Astrocyte of the cerebellum (primary cell): ENCODE data around the gene KRT36.

Source experiments
- DNase-seq: peaks from one replicate; pipeline ENCODE4 v3.0.0-alpha.2; 2011; ENCODE audit warnings: low read depth
- H3K4me3 ChIP-seq: 2 replicates; pipeline ENCODE4 v1.5.1; 2011; ENCODE audit warnings: mild to moderate bottlenecking, low read depth, low read length, moderate library complexity
- in situ Hi-C: cut with HindIII; loops from 2 replicates; pipeline ENCODE4 v1.10.0; 2017; ENCODE audit warnings: low sequenced_read_pairs
- TF ChIP-seq, protein P1 (sequence below): IDR thresholded peaks from 2 replicates; pipeline ENCODE4 v1.5.1; 2012; ENCODE audit warnings: low read length, low read depth, moderate library complexity, mild to moderate bottlenecking; ENCODE audit errors: missing control alignments

KRT36 gene

GRCh38 chr17:41518031-41518430 is 28.3 kb upstream of the KRT36 start:
- DNase-seq, result no peak
- no peak overlapping the region for H3K4me3 ChIP-seq
- TF ChIP-seq, protein P1, sequence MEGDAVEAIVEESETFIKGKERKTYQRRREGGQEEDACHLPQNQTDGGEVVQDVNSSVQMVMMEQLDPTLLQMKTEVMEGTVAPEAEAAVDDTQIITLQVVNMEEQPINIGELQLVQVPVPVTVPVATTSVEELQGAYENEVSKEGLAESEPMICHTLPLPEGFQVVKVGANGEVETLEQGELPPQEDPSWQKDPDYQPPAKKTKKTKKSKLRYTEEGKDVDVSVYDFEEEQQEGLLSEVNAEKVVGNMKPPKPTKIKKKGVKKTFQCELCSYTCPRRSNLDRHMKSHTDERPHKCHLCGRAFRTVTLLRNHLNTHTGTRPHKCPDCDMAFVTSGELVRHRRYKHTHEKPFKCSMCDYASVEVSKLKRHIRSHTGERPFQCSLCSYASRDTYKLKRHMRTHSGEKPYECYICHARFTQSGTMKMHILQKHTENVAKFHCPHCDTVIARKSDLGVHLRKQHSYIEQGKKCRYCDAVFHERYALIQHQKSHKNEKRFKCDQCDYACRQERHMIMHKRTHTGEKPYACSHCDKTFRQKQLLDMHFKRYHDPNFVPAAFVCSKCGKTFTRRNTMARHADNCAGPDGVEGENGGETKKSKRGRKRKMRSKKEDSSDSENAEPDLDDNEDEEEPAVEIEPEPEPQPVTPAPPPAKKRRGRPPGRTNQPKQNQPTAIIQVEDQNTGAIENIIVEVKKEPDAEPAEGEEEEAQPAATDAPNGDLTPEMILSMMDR, result no peak
- in situ Hi-C loops, result no loop called here

GRCh38 chr17:41516830-41517283 is 27.1 kb upstream of the KRT36 start:
- TF ChIP-seq, protein P1, result no peak
- in situ Hi-C loops, result no loop called here
- no peak for DNase-seq
- no peak overlapping the region for H3K4me3 ChIP-seq

DNA sequence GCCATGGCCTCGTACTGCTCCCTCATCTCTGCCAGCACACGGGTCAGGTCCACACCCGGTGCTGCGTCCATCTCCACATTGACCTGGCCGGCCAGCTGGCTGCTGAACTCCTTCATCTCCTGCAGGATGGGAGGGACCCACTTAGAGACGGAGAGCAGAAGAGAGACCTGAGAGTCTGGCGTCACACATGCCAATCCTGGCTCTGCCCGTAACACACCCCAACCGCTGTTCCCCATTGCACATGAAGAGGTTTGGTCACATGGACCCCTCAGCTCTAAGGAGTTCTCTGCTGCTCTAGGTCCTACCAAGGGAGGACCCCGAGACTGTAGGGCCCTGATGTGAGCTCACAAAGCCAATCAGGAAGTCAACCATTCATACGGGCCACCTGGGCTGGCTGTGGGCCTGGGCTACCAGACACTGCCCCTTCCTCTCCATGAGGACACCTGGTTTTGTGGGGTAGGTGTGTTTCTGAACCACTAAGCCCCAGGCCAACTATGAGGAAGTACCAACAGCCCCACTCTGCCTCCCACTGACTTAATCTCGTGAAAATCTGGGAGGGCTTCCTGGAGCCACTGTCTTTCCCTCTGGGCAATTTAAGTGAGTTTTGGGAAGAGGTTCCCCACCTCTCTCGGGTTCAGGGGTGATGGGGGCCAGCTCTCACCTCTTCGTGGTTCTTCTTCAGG is 26.6 kb upstream of the KRT36 start:
- in situ Hi-C loops, result no loop called here
- no peak for DNase-seq
- TF ChIP-seq, protein P1, result no peak
- no peak overlapping the region for H3K4me3 ChIP-seq

GRCh38 chr17:41513168-41513547 is 23.4 kb upstream of the KRT36 start:
- H3K4me3 ChIP-seq, result no peak overlapping the region
- in situ Hi-C loops, result no loop called here
- TF ChIP-seq, protein P1, result no peak
- DNase-seq, result no peak

DNA sequence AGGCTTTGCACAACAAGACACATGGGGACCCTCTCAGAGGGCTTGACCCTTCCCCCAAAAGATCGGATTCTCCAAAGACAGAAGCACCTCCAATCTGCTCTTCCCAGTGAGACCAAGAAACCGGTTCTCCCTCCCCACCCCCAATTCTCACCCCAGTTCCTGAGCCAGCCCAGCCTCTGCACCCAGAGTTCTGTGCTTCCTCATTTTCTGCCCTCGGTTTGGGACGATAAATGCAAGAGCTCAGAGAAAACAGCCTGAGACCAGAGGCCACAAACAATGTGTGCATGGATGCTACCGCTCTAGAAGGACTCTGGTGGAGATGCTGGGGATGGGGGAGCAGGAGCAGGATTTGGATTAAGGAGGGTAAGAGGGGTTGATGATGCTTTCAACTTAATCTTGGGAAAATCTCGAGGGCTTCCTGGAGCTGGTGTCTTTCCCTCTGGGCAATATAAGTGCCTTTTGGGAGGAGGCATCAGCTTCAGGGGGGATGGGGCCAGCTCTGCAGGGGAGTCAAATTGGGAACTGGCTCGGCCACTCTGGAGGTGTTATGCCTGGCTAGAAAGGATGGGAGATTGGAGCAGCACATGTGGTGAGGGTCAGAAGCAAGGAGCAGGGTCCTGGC is 22.9 kb upstream of the KRT36 start:
- DNase-seq, result no peak
- H3K4me3 ChIP-seq, result no peak overlapping the region
- in situ Hi-C loops, result no loop called here
- TF ChIP-seq, protein P1, result no peak

GRCh38 chr17:41511716-41512115 is 22.0 kb upstream of the KRT36 start:
- no peak for DNase-seq
- TF ChIP-seq, protein P1, result no peak
- in situ Hi-C loops, result no loop called here
- H3K4me3 ChIP-seq, result no peak overlapping the region
